Heart left ventricle (tissue), 16 donors: ENCODE measurements around the gene APEX1. TPM values are rescaled to one million over a fixed set of nuclear protein-coding genes. Genes with fewer than 3 reads are reported as not detected.

Source experiments
- ATAC-seq, 4 donors: fragments of 200-7000 bp; cut with Tn5 transposase; one replicate each; pipeline ENCODE4 v1.9.1; 2020 to 2022; ENCODE audit warnings: moderate library complexity in 4 of 4, mild to moderate bottlenecking in 3 of 4, moderate number of reproducible peaks in 1 of 4
- DNase-seq, 5 donors: peaks; one replicate each; pipeline ENCODE4 v3.0.0-alpha.2; 2020
- H3K27ac ChIP-seq, 12 donors: fragments of 200-600 bp; sonication (generic) in 4 of 12; one replicate each; pipeline versions ENCODE4 v1.5.0 to v1.8.0; 2016 to 2022; ENCODE audit warnings: mild to moderate bottlenecking in 2 of 12
- H3K27me3 ChIP-seq, 9 donors: fragments of 200-600 bp; sonication (generic) in 2 of 9; one replicate each; pipeline versions ENCODE4 v1.5.1 to v1.8.0; 2016 to 2022; ENCODE audit warnings: mild to moderate bottlenecking in 3 of 9
- H3K36me3 ChIP-seq, 9 donors: fragments of 200-600 bp; sonication (generic) in 2 of 9; one replicate each; pipeline versions ENCODE4 v1.5.0 to v1.8.0; 2018 to 2022; ENCODE audit warnings: mild to moderate bottlenecking in 2 of 9
- H3K4me1 ChIP-seq, 12 donors: fragments of 200-600 bp; sonication (generic) in 4 of 12; one replicate each; pipeline versions ENCODE4 v1.5.0 to v1.8.0; 2016 to 2022; ENCODE audit warnings: mild to moderate bottlenecking in 3 of 12
- H3K4me3 ChIP-seq, 12 donors: fragments of 200-600 bp; sonication (generic) in 4 of 12; one replicate each; pipeline versions ENCODE4 v1.5.0 to v1.8.0; 2017 to 2022; ENCODE audit warnings: mild to moderate bottlenecking in 9 of 12, moderate library complexity in 4 of 12
- H3K9me3 ChIP-seq, 12 donors: fragments of 200-600 bp; sonication (generic) in 4 of 12; one replicate each; pipeline versions ENCODE4 v1.5.0 to v1.8.0; 2016 to 2022; ENCODE audit warnings: mild to moderate bottlenecking in 1 of 12
- POLR2A ChIP-seq, 2 donors: fragments of 450-650 bp; IDR thresholded peaks; one replicate each; pipeline ENCODE4 v1.6.1; 2017; ENCODE audit warnings: antibody characterized with exemption in 2 of 2, mild to moderate bottlenecking in 2 of 2, moderate library complexity in 2 of 2
- WGBS, 4 donors: extraction: QIAGEN DNeasy Blood & Tissue Kit in 2 of 4; methylation state at CpG; one replicate each; pipeline versions ENCODE4 v1.1.5 to v1.1.7; 2013 to 2018; 5-methylcytosine and 5-hydroxymethylcytosine counted together
- intact Hi-C, 10 donors: fragments of 100-400 bp; cut with DNase I; formaldehyde crosslinking; loops; one replicate each; pipeline versions ENCODE4 v1.11.1 to v1.14.2; 2022
- polyA plus RNA-seq, 2 donors: library from polyadenylated mRNA; stranded (reverse); fragments of 200-250 nt; gene quantifications; one replicate each; pipeline ENCODE4 v1.2.3, GENCODE V29; 2013
- total RNA-seq, 9 donors: library from RNA; depleted of rRNA in 2 of 9; stranded (reverse); fragments of >200 nt in 2 of 9; fragmentation: NEBNext Ultra II Directional in 3 of 9; extraction: Animal tissue kit (Norgen Biotek cat#: 25700) in 3 of 9; gene quantifications; one replicate each; pipeline versions ENCODE4 v1.1.0 to v1.2.4, GENCODE V29; 2016 to 2023
- TF ChIP-seq, protein P1 (sequence below), 12 donors: fragments of 200-600 bp; sonication (generic) in 4 of 12; IDR thresholded peaks; one replicate each; pipeline versions ENCODE4 v1.5.0 to v1.8.0; 2018 to 2022; ENCODE audit warnings: antibody characterized with exemption in 12 of 12, mild to moderate bottlenecking in 5 of 12
- donor health status: ischemic (EF 13 %, LVEDD 7.1; RV severe dilation, severe dysfunction).
- donor health status: healthy with polysubstance abuse.
- donor health status: DM: no; HTN: yes; CAD: no.
- donor health status: DM: no; HTN: no; CAD: no.
- donor health status: ischemic (EF 25% LVEDD 6.9; RV normal size, moderate dysfunction).
- donor health status: ischemic (EF 25% LVEDD 5.7; RV mildly dilated, moderate dysfunction).
- donor health status: healthy.
- donor health status: DM: yes; HTN: yes; CAD: no.
- donor health status: ischemic (EF 35%, LVEDD 5.7; RV mildly dilated, moderate dysfunction).
- donor health status: nonischemic (EF 11% LVEDD 7.7; RV severe dilation, severe dysfunction).
- donor health status: DM: yes; HTN: yes; CAD: no.
- donor health status: PGD.
- donor health status: ischemic (EF 29% LVEDD 5.4; RV normal size, mild dysfunction).
- donor health status: nonischemic (EF 23%, LVEDD 6.1; RV moderate dilation, normal function).

APEX1 gene
- total and polyA plus RNA-seq, 11 donors = 47.9 to 109 (median 76.4) TPM

DNA sequence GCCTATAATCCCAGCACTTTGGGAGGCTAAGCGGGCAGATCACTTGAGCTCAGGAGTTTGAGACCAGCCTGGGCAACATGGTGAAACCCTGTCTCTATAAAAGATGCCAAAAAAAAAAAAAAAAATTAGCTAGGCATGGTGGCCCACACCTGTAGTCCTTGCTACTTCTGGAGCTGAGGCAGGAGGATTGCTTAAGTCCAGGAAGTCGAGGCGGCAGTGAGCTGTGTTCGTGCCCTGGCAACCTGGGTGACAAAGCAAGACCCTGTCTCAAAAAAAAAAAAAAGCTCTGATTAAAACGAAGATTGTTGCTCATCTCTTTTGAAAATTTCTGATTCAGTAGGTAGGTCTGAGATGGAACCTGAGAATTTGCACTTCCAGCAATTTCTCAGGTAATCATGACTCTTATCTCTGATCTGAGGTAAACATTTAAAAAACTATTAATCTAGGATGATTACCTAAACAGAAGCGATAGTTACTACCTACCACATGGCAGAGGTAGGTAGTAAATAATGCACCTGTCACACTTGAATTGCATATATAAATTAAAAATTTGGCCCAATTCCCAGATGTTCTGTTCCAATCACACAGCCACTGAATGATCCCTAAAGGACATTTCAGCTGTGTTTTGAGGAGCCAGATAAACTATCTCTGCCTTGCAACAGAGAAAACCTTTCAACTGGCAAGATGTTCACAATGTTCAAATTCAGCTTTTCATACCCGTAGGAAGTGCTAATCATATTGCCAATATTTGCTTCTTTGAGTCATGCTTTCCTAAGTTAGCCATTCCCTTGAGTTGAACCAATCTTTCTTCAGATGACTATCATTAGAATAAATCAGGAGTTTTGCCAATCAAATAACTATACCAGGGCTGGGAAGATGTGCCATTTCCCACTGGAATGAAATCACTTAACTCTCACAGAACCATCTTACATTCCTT lies 37.5 kb upstream of the APEX1 start:
- WGBS, 4 donors = 71 to 82% (median 80%) methylated on average over 7 of the region's 7 CpGs
- no peak overlapping the region for H3K4me3 ChIP-seq
- H3K36me3 ChIP-seq = no peaks in the 10 kb centered on the region
- ATAC-seq = no peak
- intact Hi-C loops = loop anchor here in 6 of 10 donors (5.0 to 10.0 kb wide), 4 partner anchors 35 to 267 kb away; partner anchors contain the start of genes RNASE4 (in 5 of the 6), ANG (in 3 of the 6) and OSGEP (in 1 of the 6)
- H3K27me3 ChIP-seq = no peaks in the 10 kb centered on the region
- DNase-seq = no peak
- no peak for TF ChIP-seq POLR2A (IDR thresholded peaks at IDR 0.05)
- TF ChIP-seq, protein P1, sequence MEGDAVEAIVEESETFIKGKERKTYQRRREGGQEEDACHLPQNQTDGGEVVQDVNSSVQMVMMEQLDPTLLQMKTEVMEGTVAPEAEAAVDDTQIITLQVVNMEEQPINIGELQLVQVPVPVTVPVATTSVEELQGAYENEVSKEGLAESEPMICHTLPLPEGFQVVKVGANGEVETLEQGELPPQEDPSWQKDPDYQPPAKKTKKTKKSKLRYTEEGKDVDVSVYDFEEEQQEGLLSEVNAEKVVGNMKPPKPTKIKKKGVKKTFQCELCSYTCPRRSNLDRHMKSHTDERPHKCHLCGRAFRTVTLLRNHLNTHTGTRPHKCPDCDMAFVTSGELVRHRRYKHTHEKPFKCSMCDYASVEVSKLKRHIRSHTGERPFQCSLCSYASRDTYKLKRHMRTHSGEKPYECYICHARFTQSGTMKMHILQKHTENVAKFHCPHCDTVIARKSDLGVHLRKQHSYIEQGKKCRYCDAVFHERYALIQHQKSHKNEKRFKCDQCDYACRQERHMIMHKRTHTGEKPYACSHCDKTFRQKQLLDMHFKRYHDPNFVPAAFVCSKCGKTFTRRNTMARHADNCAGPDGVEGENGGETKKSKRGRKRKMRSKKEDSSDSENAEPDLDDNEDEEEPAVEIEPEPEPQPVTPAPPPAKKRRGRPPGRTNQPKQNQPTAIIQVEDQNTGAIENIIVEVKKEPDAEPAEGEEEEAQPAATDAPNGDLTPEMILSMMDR (IDR thresholded peaks at IDR 0.05) = no peak
- no peak overlapping the region for H3K27ac ChIP-seq
- H3K4me1 ChIP-seq = peaks cover 0 to 27% (median 5%) of the 10 kb centered on the region in 12 donors
- H3K9me3 ChIP-seq = no peaks in the 10 kb centered on the region

GRCh38 chr14:20418501-20418909 lies 36.5 kb upstream of the APEX1 start:
- Histone ChIP-seq H3K4me1 (peaks cover 0 to 27% (median 5%) of the 10 kb centered on the region in 12 donors), H3K27ac (no peak overlapping the region), H3K4me3 (no peak overlapping the region), H3K36me3 (no peaks in the 10 kb centered on the region), H3K27me3 (no peaks in the 10 kb centered on the region), H3K9me3 (no peaks in the 10 kb centered on the region)
- DNase-seq (no peak), ATAC-seq (no peak)
- intact Hi-C loops = loop anchor here in 6 of 10 donors (5.0 to 10.0 kb wide), 4 partner anchors 34 to 266 kb away; partner anchors contain the start of genes RNASE4 (in 5 of the 6), ANG (in 3 of the 6) and OSGEP (in 1 of the 6)
- WGBS, 4 donors = 87 to 96% (median 92%) methylated on average over 2 of the region's 2 CpGs
- TF ChIP-seq, protein P1 (IDR thresholded peaks at IDR 0.05) = no peak
- no peak for TF ChIP-seq POLR2A (IDR thresholded peaks at IDR 0.05)

DNA sequence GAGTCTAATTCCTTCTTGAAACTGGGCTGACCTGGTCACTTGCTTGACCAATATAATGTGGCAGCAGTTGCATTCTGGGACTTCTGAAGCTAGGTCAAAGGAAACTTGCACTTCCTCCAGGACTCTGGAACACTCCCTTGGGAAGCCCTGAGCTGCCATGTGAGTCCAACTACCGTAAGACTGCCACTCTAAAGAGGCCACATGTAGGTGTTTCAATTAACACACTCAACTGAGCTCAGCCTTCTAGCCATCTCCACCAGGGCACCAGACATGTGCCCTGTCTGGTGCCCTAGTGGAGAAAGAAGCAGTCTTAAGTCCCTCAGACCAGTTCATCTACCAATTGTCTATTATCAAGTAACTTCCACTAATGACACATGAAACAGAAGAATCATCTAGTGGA lies 35.6 kb upstream of the APEX1 start:
- ATAC-seq (peak in 1 of 4 donors; percentile 36), DNase-seq (no peak)
- Histone ChIP-seq H3K9me3 (no peaks in the 10 kb centered on the region), H3K4me1 (peaks cover 0 to 19% (median 0%) of the 10 kb centered on the region in 12 donors), H3K27ac (peak overlapping the region in 1 of 12 donors; percentile 24), H3K36me3 (no peaks in the 10 kb centered on the region), H3K4me3 (no peak overlapping the region), H3K27me3 (no peaks in the 10 kb centered on the region)
- intact Hi-C loops = loop anchor here in 6 of 10 donors (5.0 to 10.0 kb wide), 4 partner anchors 33 to 265 kb away; partner anchors contain the start of genes RNASE4 (in 5 of the 6), ANG (in 3 of the 6) and OSGEP (in 1 of the 6)
- TF ChIP-seq, protein P1 (IDR thresholded peaks at IDR 0.05) = no peak
- no peak for TF ChIP-seq POLR2A (IDR thresholded peaks at IDR 0.05)
- WGBS, 4 donors = 35 to 64% (median 41%) methylated on average over 1 of the region's 1 CpG

- DNase-seq = no peak
- H3K4me1 ChIP-seq = peaks cover 0 to 18% (median 0%) of the 10 kb centered on the region in 12 donors
- H3K36me3 ChIP-seq = no peaks in the 10 kb centered on the region
- no peak overlapping the region for H3K27ac ChIP-seq
- 43 to 51% (median 46%) methylated on average over 2 of the region's 2 CpGs for WGBS, 4 donors
- H3K4me3 ChIP-seq = no peak overlapping the region
- H3K9me3 ChIP-seq = no peaks in the 10 kb centered on the region
- ATAC-seq = no peak
- intact Hi-C loops = no loop called here
- no peaks in the 10 kb centered on the region for H3K27me3 ChIP-seq
- no peak for TF ChIP-seq POLR2A (IDR thresholded peaks at IDR 0.05)
- TF ChIP-seq, protein P1 (IDR thresholded peaks at IDR 0.05) = no peak
These were observed 33.8 kb upstream of the APEX1 start for GRCh38 chr14:20421267-20421666.
